HEK293T (cell line): ENCODE results near the gene ELP4.

Source experiments
- ARNT ChIP-seq: fragments of 450-650 bp; IDR thresholded peaks from 2 replicates; pipeline ENCODE4 v1.6.1; 2017; ENCODE audit warnings: mild to moderate bottlenecking
- BHLHE40 ChIP-seq: fragments of 450-650 bp; IDR thresholded peaks from 2 replicates; pipeline ENCODE4 v1.6.1; 2016; ENCODE audit warnings: mild to moderate bottlenecking, moderate library complexity, borderline replicate concordance
- ELF4 ChIP-seq: fragments of 450-650 bp; IDR thresholded peaks from 2 replicates; pipeline ENCODE4 v1.6.1; 2017; ENCODE audit warnings: antibody characterized with exemption
- FOXA1 ChIP-seq: fragments of 450-650 bp; IDR thresholded peaks from 2 replicates; pipeline ENCODE4 v1.6.1; 2016; ENCODE audit warnings: mild to moderate bottlenecking
- FOXK2 ChIP-seq: fragments of 450-650 bp; IDR thresholded peaks from 2 replicates; pipeline ENCODE4 v1.6.1; 2016; ENCODE audit warnings: mild to moderate bottlenecking
- FOXM1 ChIP-seq: fragments of 450-650 bp; IDR thresholded peaks from 2 replicates; pipeline ENCODE4 v1.6.1; 2017; ENCODE audit warnings: mild to moderate bottlenecking, borderline replicate concordance
- HDGF ChIP-seq: fragments of 450-650 bp; IDR thresholded peaks from 2 replicates; pipeline ENCODE4 v1.6.1; 2017; ENCODE audit warnings: antibody characterized with exemption, borderline replicate concordance
- L3MBTL2 ChIP-seq: fragments of 450-650 bp; conservative IDR thresholded peaks from 2 replicates; pipeline ENCODE4 v1.6.1; 2016; ENCODE audit warnings: mild to moderate bottlenecking
- LEF1 ChIP-seq: fragments of 450-650 bp; IDR thresholded peaks from 2 replicates; pipeline ENCODE4 v1.6.1; 2017; ENCODE audit warnings: mild to moderate bottlenecking, borderline replicate concordance
- NFRKB ChIP-seq: fragments of 450-650 bp; IDR thresholded peaks from 2 replicates; pipeline ENCODE4 v1.6.1; 2016; ENCODE audit warnings: mild to moderate bottlenecking, moderate library complexity
- SP1 ChIP-seq: fragments of 450-650 bp; IDR thresholded peaks from 2 replicates; pipeline ENCODE4 v1.6.1; 2017
- SUZ12 ChIP-seq: fragments of 450-650 bp; IDR thresholded peaks from 2 replicates; pipeline ENCODE4 v1.6.1; 2016; ENCODE audit warnings: mild to moderate bottlenecking
- TARDBP ChIP-seq: fragments of 450-650 bp; IDR thresholded peaks from 2 replicates; pipeline ENCODE4 v1.6.1; 2016

GRCh38 chr11:31687861-31688260 lies 178.3 kb downstream of the ELP4 start:
- TF ChIP-seq FOXM1 (no peak), TARDBP (no peak), FOXA1 (no peak), HDGF (no peak), BHLHE40 (no peak), SP1 (no peak), FOXK2 (no peak), L3MBTL2 (no peak), ARNT (no peak), SUZ12 (no peak), ELF4 (no peak), NFRKB (no peak), LEF1 (no peak)
